ENCODE measurements around the gene SLA2.

- TF ChIP-seq CTCF (IDR thresholded peaks at IDR 0.05; ENCODE audit: control extremely low read depth in 1 of 3, insufficient read depth in 1 of 3, low read depth in 1 of 3, low read length in 3 of 3) = no peak
- TF ChIP-seq TEAD4 (IDR thresholded peaks at IDR 0.05; ENCODE audit: low read depth, low read length) = no peak
- TF ChIP-seq YY1 (IDR thresholded peaks at IDR 0.05; ENCODE audit: low read depth, low read length) = no peak
- TF ChIP-seq SUZ12 (IDR thresholded peaks at IDR 0.05; ENCODE audit: low read length) = no peak
These were observed 40.5 kb upstream of the SLA2 start for GRCh38 chr20:36686504-36686903.
